Fibroblast of lung (primary cell): ENCODE data around the gene TRAPPC3L. TPM values are rescaled to one million over a fixed set of nuclear protein-coding genes. Genes with fewer than 3 reads are reported as not detected.

ENCODE experiments used
- DNase-seq, 2 donors: peaks; one replicate each; pipeline versions ENCODE4 v3.0.0 to v3.0.0-alpha.2; 2010; ENCODE audit warnings: low read depth in 2 of 2
- H2AFZ ChIP-seq: 2 replicates; pipeline ENCODE4 v1.5.1; 2012; ENCODE audit warnings: low read length, control low read depth, inconsistent platforms
- H3K27ac ChIP-seq: 2 replicates; pipeline ENCODE4 v1.5.1; 2011; ENCODE audit warnings: low read length, control low read depth; ENCODE audit not compliant: insufficient read depth
- H3K27me3 ChIP-seq: 2 replicates; pipeline ENCODE4 v1.5.1; 2011; ENCODE audit warnings: mild to moderate bottlenecking, low read length; ENCODE audit not compliant: control insufficient read depth, insufficient read depth
- H3K36me3 ChIP-seq: 2 replicates; pipeline ENCODE4 v1.5.1; 2011; ENCODE audit warnings: low read length; ENCODE audit not compliant: control insufficient read depth, insufficient read depth
- H3K4me1 ChIP-seq: 2 replicates; pipeline ENCODE4 v1.5.1; 2011; ENCODE audit warnings: low read length; ENCODE audit not compliant: control insufficient read depth, insufficient read depth; ENCODE audit errors: extremely low read depth
- H3K4me2 ChIP-seq: 2 replicates; pipeline ENCODE4 v1.5.1; 2011; ENCODE audit warnings: low read length, control low read depth; ENCODE audit not compliant: insufficient read depth; ENCODE audit errors: extremely low read depth
- H3K4me3 ChIP-seq, 4 experiments: fragments of 200-600 bp in 1 of 4; sonication (generic) in 1 of 4; replicated peaks in 1 of 4; 2 replicates each; pipeline ENCODE4 v1.5.1; 2011 to 2016; ENCODE audit warnings: low read length in 4 of 4, low read depth in 3 of 4, mild to moderate bottlenecking in 3 of 4, control low read depth in 2 of 4, inconsistent platforms in 1 of 4, mixed read lengths in 1 of 4; ENCODE audit not compliant: insufficient read depth in 1 of 4; ENCODE audit errors: control extremely low read depth in 1 of 4
- H3K79me2 ChIP-seq: 2 replicates; pipeline ENCODE4 v1.5.1; 2012; ENCODE audit warnings: mild to moderate bottlenecking, low read length, inconsistent platforms; ENCODE audit not compliant: control insufficient read depth, insufficient read depth
- H3K9ac ChIP-seq: 2 replicates; pipeline ENCODE4 v1.5.1; 2011; ENCODE audit warnings: mild to moderate bottlenecking, low read length, control low read depth; ENCODE audit not compliant: insufficient read depth
- H3K9me3 ChIP-seq: 2 replicates; pipeline ENCODE4 v1.5.1; 2012; ENCODE audit warnings: low read depth, low read length; ENCODE audit not compliant: control insufficient read depth, insufficient read depth
- H4K20me1 ChIP-seq: 2 replicates; pipeline ENCODE4 v1.5.1; 2011; ENCODE audit warnings: low read length; ENCODE audit not compliant: control insufficient read depth, insufficient read depth; ENCODE audit errors: extremely low read depth
- CTCF ChIP-seq, 2 donors: IDR thresholded peaks in 1 of 2; conservative IDR thresholded peaks in 1 of 2; 1 replicate in 1 of 2; 2 replicates in 1 of 2; pipeline ENCODE4 v1.5.1; 2011 to 2012; ENCODE audit warnings: low read length in 2 of 2, control low read depth in 1 of 2, inconsistent platforms in 1 of 2, low read depth in 1 of 2, mild to moderate bottlenecking in 1 of 2
- EZH2 ChIP-seq: IDR thresholded peaks from 2 replicates; pipeline ENCODE4 v1.5.1; 2012; ENCODE audit warnings: low read length, control low read depth, mild to moderate bottlenecking; ENCODE audit errors: missing control alignments
- polyA plus RNA-seq, 2 donors: library from polyadenylated mRNA; depleted of rRNA in 1 of 2; stranded (reverse) in 1 of 2; unstranded in 1 of 2; fragments of >200 nt; gene quantifications; 2 replicates each; pipeline ENCODE4 v1.2.1, GENCODE V29; 2011 to 2012; ENCODE audit warnings: missing spikeins in 1 of 2
- total RNA-seq: library from RNA; depleted of rRNA; stranded (reverse); fragments of >200 nt; gene quantifications from 2 replicates; pipeline ENCODE4 v1.2.1, GENCODE V29; 2014

Gene TRAPPC3L
- total and polyA plus RNA-seq, 2 donors (not counting 1 experiment from before 2014, with no cell fraction given): under 0.01 to 0.05 TPM

- H3K36me3 ChIP-seq: no peaks in the 10 kb centered on the region
- H2AFZ ChIP-seq: no peak overlapping the region
- no peaks in the 10 kb centered on the region for H3K4me1 ChIP-seq
- no peak for DNase-seq
- no peak overlapping the region for H3K4me2 ChIP-seq
- H3K9me3 ChIP-seq: no peaks in the 10 kb centered on the region
- H3K27me3 ChIP-seq: no peaks in the 10 kb centered on the region
- no peak overlapping the region for H3K4me3 ChIP-seq
- TF ChIP-seq CTCF (conservative IDR thresholded peaks at IDR 0.05 in 1 of 2, IDR thresholded peaks at IDR 0.05 in 1 of 2; ENCODE audit: low read depth in 1 of 2, low read length in 2 of 2): no peak
- no peak for TF ChIP-seq EZH2
- H4K20me1 ChIP-seq: no peaks in the 10 kb centered on the region
- no peaks in the 10 kb centered on the region for H3K79me2 ChIP-seq
- no peak overlapping the region for H3K27ac ChIP-seq
- H3K9ac ChIP-seq: no peak overlapping the region
Measured at GRCh38 chr6:116535109-116535508, 10.4 kb downstream of the TRAPPC3L start.

- Histone ChIP-seq H3K27me3 (no peaks in the 10 kb centered on the region), H3K79me2 (no peaks in the 10 kb centered on the region), H3K36me3 (no peaks in the 10 kb centered on the region), H3K9ac (no peak overlapping the region), H3K9me3 (no peaks in the 10 kb centered on the region), H4K20me1 (no peaks in the 10 kb centered on the region), H3K4me2 (no peak overlapping the region), H3K4me3 (no peak overlapping the region), H3K4me1 (peaks cover 3% of the 10 kb centered on the region), H3K27ac (no peak overlapping the region), H2AFZ (peak overlapping the region; percentile 26)
- no peak for TF ChIP-seq EZH2
- no peak for TF ChIP-seq CTCF (conservative IDR thresholded peaks at IDR 0.05 in 1 of 2, IDR thresholded peaks at IDR 0.05 in 1 of 2; ENCODE audit: low read depth in 1 of 2, low read length in 2 of 2)
- DNase-seq: no peak
Measured at GRCh38 chr6:116533233-116533957, 12.1 kb downstream of the TRAPPC3L start.

- H3K4me2 ChIP-seq: no peak overlapping the region
- no peak overlapping the region for H3K4me3 ChIP-seq
- H3K27me3 ChIP-seq: no peaks in the 10 kb centered on the region
- no peaks in the 10 kb centered on the region for H3K9me3 ChIP-seq
- peak; percentile 62 to 86 for DNase-seq
- no peak overlapping the region for H2AFZ ChIP-seq
- H3K79me2 ChIP-seq: no peaks in the 10 kb centered on the region
- H3K4me1 ChIP-seq: peaks cover 3% of the 10 kb centered on the region
- H4K20me1 ChIP-seq: no peaks in the 10 kb centered on the region
- H3K27ac ChIP-seq: no peak overlapping the region
- TF ChIP-seq CTCF (conservative IDR thresholded peaks at IDR 0.05 in 1 of 2, IDR thresholded peaks at IDR 0.05 in 1 of 2; ENCODE audit: low read depth in 1 of 2, low read length in 2 of 2): peak; percentile 74 to 85
- no peak for TF ChIP-seq EZH2
- no peaks in the 10 kb centered on the region for H3K36me3 ChIP-seq
- no peak overlapping the region for H3K9ac ChIP-seq
Measured at GRCh38 chr6:116531675-116532570, 13.6 kb downstream of the TRAPPC3L start.
